Lung (tissue), 12 donors: ENCODE data around the gene C9orf50. TPM values are rescaled to one million over a fixed set of nuclear protein-coding genes. Genes with fewer than 3 reads are reported as not detected.

Experiments
- ATAC-seq: fragments of 200-7000 bp; cut with Tn5 transposase; one replicate; pipeline ENCODE4 v1.9.1; 2020; ENCODE audit warnings: moderate number of reproducible peaks; ENCODE audit not compliant: insufficient read depth, low FRiP score
- DNase-seq, 3 donors: peaks; one replicate each; pipeline ENCODE4 v3.0.0-alpha.2; 2013 to 2017
- H3K27ac ChIP-seq, 2 donors: one replicate each; pipeline ENCODE4 v1.5.1; 2013; ENCODE audit warnings: mild to moderate bottlenecking in 2 of 2, moderate library complexity in 2 of 2, control low read depth in 1 of 2, inconsistent platforms in 1 of 2, low read depth in 1 of 2, low read length in 1 of 2
- H3K27me3 ChIP-seq, 3 donors: one replicate each; pipeline ENCODE4 v1.5.1; 2013; ENCODE audit warnings: low read length in 2 of 3; ENCODE audit not compliant: control insufficient read depth in 3 of 3, insufficient read depth in 3 of 3
- H3K36me3 ChIP-seq, 4 donors: one replicate each; pipeline ENCODE4 v1.5.1; 2013; ENCODE audit warnings: low read length in 4 of 4, mild to moderate bottlenecking in 1 of 4, moderate library complexity in 1 of 4; ENCODE audit not compliant: control insufficient read depth in 4 of 4, insufficient read depth in 4 of 4
- H3K4me1 ChIP-seq, 5 donors: one replicate each; pipeline ENCODE4 v1.5.1; 2013; ENCODE audit warnings: low read length in 5 of 5, mild to moderate bottlenecking in 2 of 5, moderate library complexity in 1 of 5; ENCODE audit not compliant: control insufficient read depth in 5 of 5, insufficient read depth in 5 of 5
- H3K4me3 ChIP-seq: one replicate; pipeline ENCODE4 v1.5.1; 2013; ENCODE audit warnings: mild to moderate bottlenecking, control low read depth, moderate library complexity
- H3K9ac ChIP-seq, 2 donors: one replicate each; pipeline ENCODE4 v1.5.1; 2013; ENCODE audit warnings: low read length in 2 of 2, control low read depth in 1 of 2; ENCODE audit not compliant: insufficient read depth in 1 of 2
- H3K9me3 ChIP-seq, 4 donors: one replicate each; pipeline ENCODE4 v1.5.1; 2013; ENCODE audit warnings: low read length in 3 of 4, mild to moderate bottlenecking in 1 of 4, moderate library complexity in 1 of 4; ENCODE audit not compliant: control insufficient read depth in 4 of 4, insufficient read depth in 3 of 4
- CTCF ChIP-seq: IDR thresholded peaks from 2 replicates; pipeline ENCODE4 v1.5.1; 2012; ENCODE audit warnings: mild to moderate bottlenecking; ENCODE audit errors: control extremely low read depth, extremely low read depth
- WGBS, 2 donors: extraction: QIAGEN DNeasy Blood & Tissue Kit; methylation state at CpG; one replicate each; pipeline ENCODE4 v1.1.7; 2013; 5-methylcytosine and 5-hydroxymethylcytosine counted together
- polyA plus RNA-seq, 2 donors: library from polyadenylated mRNA; stranded (reverse); fragments of 200-250 nt; gene quantifications; one replicate each; pipeline ENCODE4 v1.2.1, GENCODE V29; 2013
- total RNA-seq, 2 donors: library from RNA; depleted of rRNA in 1 of 2; stranded (reverse); fragments of >200 nt in 1 of 2; gene quantifications; one replicate each; pipeline ENCODE4 v1.2.1, GENCODE V29; 2014 to 2021
- donor health status: control.
- donor health status: control.
- donor health status: Bipolar disorder and iron deficiency.
- donor health status: healthy.
- donor health status: DM: yes; HTN: yes; CAD: no.

C9orf50 gene
- total and polyA plus RNA-seq, 4 donors = 0.15 to 0.28 TPM; not detected in 2

GRCh38 chr9:129570450-129571297 is 50.2 kb downstream of the C9orf50 start:
- TF ChIP-seq CTCF = no peak
- Histone ChIP-seq H3K4me1 (peaks cover 0 to 29% (median 13%) of the 10 kb centered on the region in 5 donors), H3K27me3 (no peaks in the 10 kb centered on the region), H3K4me3 (no peak overlapping the region), H3K9ac (no peak overlapping the region), H3K9me3 (no peaks in the 10 kb centered on the region), H3K27ac (peak overlapping the region in 1 of 2 donors; percentile 52), H3K36me3 (no peaks in the 10 kb centered on the region)
- DNase-seq (peak in 2 of 3 donors; percentile 69 to 74), ATAC-seq (no peak)
- WGBS, 2 donors = 46 to 55% methylated on average over 14 of the region's 14 CpGs

- WGBS, 2 donors = 51 to 68% methylated on average over 9 of the region's 9 CpGs
- no peaks in the 10 kb centered on the region for H3K36me3 ChIP-seq
- peak overlapping the region in 1 of 2 donors; percentile 6 for H3K9ac ChIP-seq
- H3K27me3 ChIP-seq = no peaks in the 10 kb centered on the region
- ATAC-seq (no peak), DNase-seq (peak in 2 of 3 donors; percentile 54 to 62)
- peaks cover 0 to 29% (median 13%) of the 10 kb centered on the region in 5 donors for H3K4me1 ChIP-seq
- H3K9me3 ChIP-seq = no peaks in the 10 kb centered on the region
- H3K27ac ChIP-seq = peak overlapping the region in 1 of 2 donors; percentile 52
- H3K4me3 ChIP-seq = no peak overlapping the region
- TF ChIP-seq CTCF = peak; percentile 8
Observed at GRCh38 chr9:129569502-129570449, 51.1 kb downstream of the C9orf50 start.

GRCh38 chr9:129568560-129569501 is 52.1 kb downstream of the C9orf50 start:
- H3K36me3 ChIP-seq = no peaks in the 10 kb centered on the region
- H3K27ac ChIP-seq = peak overlapping the region in 1 of 2 donors; percentile 2
- TF ChIP-seq CTCF = no peak
- peak overlapping the region in 1 of 2 donors; percentile 6 for H3K9ac ChIP-seq
- ATAC-seq (no peak), DNase-seq (peak; percentile 83 to 88 (median 86))
- H3K4me1 ChIP-seq = peaks cover 0 to 29% (median 13%) of the 10 kb centered on the region in 5 donors
- 3 to 4% methylated on average over 59 to 92 of the region's 92 CpGs for WGBS, 2 donors
- H3K27me3 ChIP-seq = no peaks in the 10 kb centered on the region
- no peaks in the 10 kb centered on the region for H3K9me3 ChIP-seq
- peak overlapping the region; percentile 19 for H3K4me3 ChIP-seq
